Nephron progenitor cell (in vitro differentiated cells): ENCODE results near the gene SCAMP5.

Source experiments
- DNase-seq: peaks from one replicate; pipeline ENCODE4 v3.0.0; 2021
- H3K27ac Mint-ChIP-seq: 2 replicates; pipeline ENCODE4 v1.8.0; 2021; ENCODE audit warnings: mild to moderate bottlenecking, moderate library complexity, mixed read lengths
- H3K27me3 Mint-ChIP-seq: 2 replicates; pipeline ENCODE4 v1.8.0; 2021; ENCODE audit warnings: mild to moderate bottlenecking, low read depth, mixed read lengths; ENCODE audit not compliant: poor library complexity
- H3K36me3 Mint-ChIP-seq: 2 replicates; pipeline ENCODE4 v1.8.0; 2021; ENCODE audit warnings: low read depth, mixed read lengths
- H3K4me1 Mint-ChIP-seq: 2 replicates; pipeline ENCODE4 v1.8.0; 2021; ENCODE audit warnings: mixed read lengths
- H3K4me3 Mint-ChIP-seq: 2 replicates; pipeline ENCODE4 v1.8.0; 2021; ENCODE audit warnings: mild to moderate bottlenecking, moderate library complexity, mixed read lengths
- H3K9me3 Mint-ChIP-seq: 2 replicates; pipeline ENCODE4 v1.8.0; 2021; ENCODE audit warnings: mild to moderate bottlenecking, moderate library complexity, mixed read lengths
- TF ChIP-seq, protein P1 (sequence below): fragments of 200-600 bp; sonication (generic); IDR thresholded peaks from 2 replicates; pipeline ENCODE4 v1.5.0; 2021; ENCODE audit warnings: antibody characterized with exemption

Gene SCAMP5

DNA sequence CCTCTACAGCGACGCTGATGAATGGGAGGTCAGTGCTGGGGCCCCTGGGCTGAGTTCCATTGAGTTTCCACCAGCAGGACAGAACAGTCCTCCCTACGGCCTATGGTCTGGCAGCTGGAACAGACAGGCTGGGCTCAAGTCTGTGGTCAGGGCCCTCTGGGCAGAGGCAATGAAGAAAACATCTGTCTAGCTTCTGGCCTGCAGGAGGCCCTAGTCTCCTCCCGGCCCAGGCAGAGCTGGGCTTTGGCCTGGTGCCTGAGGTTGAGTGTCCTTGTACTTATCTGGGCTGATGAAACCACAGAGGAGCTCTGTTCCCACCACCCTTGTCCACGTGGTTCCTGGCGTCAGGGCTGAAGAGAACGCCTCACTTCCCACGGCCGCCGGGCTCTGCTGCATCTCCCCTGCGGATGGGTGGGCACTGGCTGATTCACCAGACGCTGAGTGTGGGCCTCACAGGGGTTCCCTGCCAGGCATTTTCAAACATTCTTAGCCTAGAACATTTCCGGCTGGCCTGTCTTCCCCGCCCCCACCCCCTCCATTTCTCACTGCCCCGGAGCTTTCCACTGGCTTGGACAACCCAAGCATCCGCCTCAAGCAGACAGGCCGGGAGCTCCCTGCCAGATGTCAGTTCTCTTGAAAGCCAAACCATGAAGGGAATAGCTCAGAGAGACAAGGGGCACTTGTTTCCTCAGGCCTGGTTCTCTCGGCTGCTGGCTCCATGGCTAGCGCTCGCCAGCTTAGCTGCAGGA lies 48.3 kb downstream of the SCAMP5 start:
- no peak overlapping the region for H3K4me3 Mint-ChIP-seq
- DNase-seq: no peak
- peaks cover 61% of the 10 kb centered on the region for H3K4me1 Mint-ChIP-seq
- H3K27me3 Mint-ChIP-seq: peaks cover 4% of the 10 kb centered on the region
- no peaks in the 10 kb centered on the region for H3K9me3 Mint-ChIP-seq
- peak overlapping the region; percentile 71 for H3K27ac Mint-ChIP-seq
- H3K36me3 Mint-ChIP-seq: peaks cover 12% of the 10 kb centered on the region
- TF ChIP-seq, protein P1, sequence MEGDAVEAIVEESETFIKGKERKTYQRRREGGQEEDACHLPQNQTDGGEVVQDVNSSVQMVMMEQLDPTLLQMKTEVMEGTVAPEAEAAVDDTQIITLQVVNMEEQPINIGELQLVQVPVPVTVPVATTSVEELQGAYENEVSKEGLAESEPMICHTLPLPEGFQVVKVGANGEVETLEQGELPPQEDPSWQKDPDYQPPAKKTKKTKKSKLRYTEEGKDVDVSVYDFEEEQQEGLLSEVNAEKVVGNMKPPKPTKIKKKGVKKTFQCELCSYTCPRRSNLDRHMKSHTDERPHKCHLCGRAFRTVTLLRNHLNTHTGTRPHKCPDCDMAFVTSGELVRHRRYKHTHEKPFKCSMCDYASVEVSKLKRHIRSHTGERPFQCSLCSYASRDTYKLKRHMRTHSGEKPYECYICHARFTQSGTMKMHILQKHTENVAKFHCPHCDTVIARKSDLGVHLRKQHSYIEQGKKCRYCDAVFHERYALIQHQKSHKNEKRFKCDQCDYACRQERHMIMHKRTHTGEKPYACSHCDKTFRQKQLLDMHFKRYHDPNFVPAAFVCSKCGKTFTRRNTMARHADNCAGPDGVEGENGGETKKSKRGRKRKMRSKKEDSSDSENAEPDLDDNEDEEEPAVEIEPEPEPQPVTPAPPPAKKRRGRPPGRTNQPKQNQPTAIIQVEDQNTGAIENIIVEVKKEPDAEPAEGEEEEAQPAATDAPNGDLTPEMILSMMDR: no peak

DNA sequence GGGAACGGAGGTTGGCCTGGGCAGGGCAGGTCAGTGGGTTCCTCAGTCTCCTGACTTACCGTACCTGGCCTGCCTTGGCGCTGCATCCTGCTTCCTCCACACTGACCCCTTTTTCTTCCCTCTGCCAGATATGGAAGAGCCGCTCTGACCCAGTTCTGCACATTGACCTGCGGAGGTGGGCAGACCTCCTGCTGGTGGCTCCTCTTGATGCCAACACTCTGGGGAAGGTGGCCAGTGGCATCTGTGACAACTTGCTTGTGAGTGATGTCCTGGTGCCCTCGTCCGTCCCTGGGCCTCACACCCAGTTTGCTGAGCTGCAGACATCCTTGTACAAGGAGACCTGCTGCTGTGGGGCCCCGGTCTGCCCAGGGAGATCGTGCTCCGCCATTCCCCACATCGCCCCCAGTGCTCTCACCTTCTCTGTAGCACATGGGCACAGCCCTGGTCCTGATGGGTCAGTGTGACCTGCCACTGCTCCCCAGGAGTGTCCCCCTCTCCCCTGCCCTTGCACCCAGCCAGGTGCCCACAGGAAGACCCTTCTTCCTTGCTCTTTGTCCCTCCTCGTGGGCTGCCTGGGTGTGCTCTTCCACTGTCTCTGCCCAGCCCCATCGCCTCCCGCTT lies 49.0 kb downstream of the SCAMP5 start:
- peaks cover 6% of the 10 kb centered on the region for H3K36me3 Mint-ChIP-seq
- peaks cover 54% of the 10 kb centered on the region for H3K4me1 Mint-ChIP-seq
- H3K4me3 Mint-ChIP-seq: no peak overlapping the region
- no peak for DNase-seq
- H3K27ac Mint-ChIP-seq: no peak overlapping the region
- H3K9me3 Mint-ChIP-seq: no peaks in the 10 kb centered on the region
- H3K27me3 Mint-ChIP-seq: peaks cover 4% of the 10 kb centered on the region
- TF ChIP-seq, protein P1: no peak

DNA sequence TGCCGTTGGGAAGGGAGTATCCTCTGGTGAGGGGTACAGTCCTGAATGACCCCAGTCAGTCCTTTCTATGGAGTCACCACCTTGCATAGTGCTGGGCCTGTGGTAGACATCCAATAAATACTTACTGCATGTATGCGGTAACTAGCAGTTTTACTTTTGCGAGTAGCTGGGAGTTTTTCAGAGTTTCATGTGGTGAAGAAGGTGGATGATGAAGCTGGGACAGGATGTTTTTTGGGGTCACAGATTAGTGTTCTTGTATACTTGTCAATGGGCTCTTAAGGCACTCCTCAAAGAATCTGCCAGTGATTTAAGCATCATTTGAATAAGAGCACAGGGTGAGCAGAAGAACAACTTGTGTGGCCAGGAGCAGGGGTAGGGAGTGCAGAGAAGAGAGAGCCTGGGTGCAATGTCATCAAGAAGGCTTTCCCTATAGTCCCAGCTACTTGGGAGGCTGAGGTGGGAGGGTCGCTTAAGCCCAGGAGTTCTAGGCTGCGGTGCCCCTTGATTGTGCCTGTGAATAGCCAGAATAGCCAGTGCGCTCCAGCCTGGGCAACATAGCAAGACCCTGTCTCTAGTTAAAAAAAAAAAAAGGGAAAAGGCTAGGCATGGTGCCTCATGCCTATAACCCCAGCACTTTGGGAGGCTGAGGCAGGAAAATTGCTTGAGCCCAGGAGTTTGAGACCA lies 50.1 kb downstream of the SCAMP5 start:
- TF ChIP-seq, protein P1: no peak
- no peak for DNase-seq
- H3K27me3 Mint-ChIP-seq: peaks cover 4% of the 10 kb centered on the region
- no peak overlapping the region for H3K4me3 Mint-ChIP-seq
- H3K9me3 Mint-ChIP-seq: no peaks in the 10 kb centered on the region
- peaks cover 51% of the 10 kb centered on the region for H3K4me1 Mint-ChIP-seq
- peaks cover 6% of the 10 kb centered on the region for H3K36me3 Mint-ChIP-seq
- no peak overlapping the region for H3K27ac Mint-ChIP-seq

DNA sequence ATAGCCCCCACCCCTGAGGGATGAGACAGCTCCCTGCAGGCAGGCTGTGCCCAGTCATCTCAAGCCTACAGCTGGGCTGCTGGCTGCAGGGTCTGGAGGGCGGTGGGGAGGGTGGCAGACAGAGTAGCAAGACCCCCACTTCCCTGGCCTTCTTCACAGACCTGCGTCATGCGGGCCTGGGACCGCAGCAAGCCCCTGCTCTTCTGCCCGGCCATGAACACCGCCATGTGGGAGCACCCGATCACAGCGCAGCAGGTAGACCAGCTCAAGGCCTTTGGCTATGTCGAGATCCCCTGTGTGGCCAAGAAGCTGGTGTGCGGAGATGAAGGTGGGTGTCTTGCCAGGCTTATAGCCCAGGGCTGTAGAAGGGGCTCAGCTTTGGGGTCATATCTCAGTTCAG lies 53.0 kb downstream of the SCAMP5 start:
- H3K27me3 Mint-ChIP-seq: peaks cover 7% of the 10 kb centered on the region
- H3K4me3 Mint-ChIP-seq: no peak overlapping the region
- H3K9me3 Mint-ChIP-seq: no peaks in the 10 kb centered on the region
- TF ChIP-seq, protein P1: no peak
- no peak overlapping the region for H3K27ac Mint-ChIP-seq
- no peak for DNase-seq
- H3K4me1 Mint-ChIP-seq: peaks cover 31% of the 10 kb centered on the region
- H3K36me3 Mint-ChIP-seq: no peaks in the 10 kb centered on the region

DNA sequence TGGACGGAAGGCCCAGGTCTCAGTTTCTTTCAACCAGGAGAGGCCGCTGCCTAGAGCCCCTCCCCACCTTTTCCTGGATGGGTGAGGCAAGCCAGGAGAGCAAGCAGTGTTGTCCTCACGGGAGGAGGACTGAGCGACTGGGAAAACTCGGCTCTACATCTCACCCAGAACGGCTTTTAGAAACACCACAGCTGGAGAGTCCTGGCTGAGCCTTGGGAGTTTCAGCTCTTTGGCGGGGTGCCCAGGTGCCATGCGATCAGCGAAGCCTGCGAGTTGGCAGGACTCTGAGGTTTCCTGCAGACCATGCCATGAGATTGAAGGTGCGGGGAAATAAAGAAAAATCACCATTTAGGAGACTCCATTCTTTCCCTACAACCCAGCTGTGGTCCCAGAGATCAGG lies 54.0 kb downstream of the SCAMP5 start:
- H3K4me1 Mint-ChIP-seq: peaks cover 21% of the 10 kb centered on the region
- DNase-seq: no peak
- no peaks in the 10 kb centered on the region for H3K9me3 Mint-ChIP-seq
- no peaks in the 10 kb centered on the region for H3K36me3 Mint-ChIP-seq
- no peak overlapping the region for H3K27ac Mint-ChIP-seq
- H3K4me3 Mint-ChIP-seq: no peak overlapping the region
- TF ChIP-seq, protein P1: no peak
- H3K27me3 Mint-ChIP-seq: peaks cover 4% of the 10 kb centered on the region
